Activated T-cell treated with anti-CD3 and anti-CD28 coated beads for 1 hour (primary cell): Measurements from ENCODE around the gene PNKD.
A peak's percentile ranks its signal among the peaks of the same experiment; 100 is the strongest.

Experiments
- DNase-seq: peaks from one replicate; pipeline ENCODE4 v3.0.0-alpha.2; 2020; ENCODE audit warnings: low read depth

PNKD gene

GRCh38 chr2:218269900-218270720 lies at the start of gene PNKD, which contains the start of gene AAMP:
TSS of gene PNKD (plus strand) at chr2:218270519. CDS start at chr2:218270536, 17 bp downstream.
TSS of gene AAMP (minus strand) at chr2:218270137. CDS start at chr2:218270086, 51 bp downstream.
- peak; percentile 100 for DNase-seq

GRCh38 chr2:218221000-218221399 lies 49.3 kb upstream of the PNKD start:
- DNase-seq = no peak

- DNase-seq = no peak
Observed at GRCh38 chr2:218223046-218223445, 47.3 kb upstream of the PNKD start.

GRCh38 chr2:218224186-218224585 lies 46.1 kb upstream of the PNKD start:
- DNase-seq = no peak

- no peak for DNase-seq
Observed at GRCh38 chr2:218226903-218227302, 43.4 kb upstream of the PNKD start.

- DNase-seq = no peak
Observed at GRCh38 chr2:218228366-218229090, 41.8 kb upstream of the PNKD start.

- DNase-seq = peak; percentile 20
Observed at GRCh38 chr2:218229239-218229638, 41.1 kb upstream of the PNKD start.

- DNase-seq = no peak
Observed at GRCh38 chr2:218229851-218230250, 40.5 kb upstream of the PNKD start.

GRCh38 chr2:218230882-218231281 lies 39.4 kb upstream of the PNKD start:
- no peak for DNase-seq

- no peak for DNase-seq
Observed at GRCh38 chr2:218233543-218233942, 36.8 kb upstream of the PNKD start.

GRCh38 chr2:218234521-218234920 lies 35.8 kb upstream of the PNKD start:
- no peak for DNase-seq

- no peak for DNase-seq
Observed at GRCh38 chr2:218235017-218235416, 35.3 kb upstream of the PNKD start.

- DNase-seq = no peak
Observed at GRCh38 chr2:218236829-218237228, 33.5 kb upstream of the PNKD start.

GRCh38 chr2:218238887-218239286 lies 31.4 kb upstream of the PNKD start:
- DNase-seq = no peak

- no peak for DNase-seq
Observed at GRCh38 chr2:218244204-218244603, 26.1 kb upstream of the PNKD start.

- DNase-seq = no peak
Observed at GRCh38 chr2:218244665-218245064, 25.7 kb upstream of the PNKD start.

GRCh38 chr2:218245214-218245613 lies 25.1 kb upstream of the PNKD start:
- DNase-seq = no peak

GRCh38 chr2:218249691-218250090 lies 20.6 kb upstream of the PNKD start:
- no peak for DNase-seq

- no peak for DNase-seq
Observed at GRCh38 chr2:218252509-218253231, 17.6 kb upstream of the PNKD start.

- DNase-seq = no peak
Observed at GRCh38 chr2:218253232-218253625, 17.1 kb upstream of the PNKD start.

- no peak for DNase-seq
Observed at GRCh38 chr2:218255446-218255845, 14.9 kb upstream of the PNKD start.

- no peak for DNase-seq
Observed at GRCh38 chr2:218256612-218257350, 13.5 kb upstream of the PNKD start.
